Fibroblast of lung (primary cell): ENCODE measurements around the gene KREMEN1. TPM values are rescaled to one million over a fixed set of nuclear protein-coding genes. Genes with fewer than 3 reads are reported as not detected.

Experiments
- DNase-seq, 2 donors: peaks; one replicate each; pipeline versions ENCODE4 v3.0.0 to v3.0.0-alpha.2; 2010; ENCODE audit warnings: low read depth in 2 of 2
- H2AFZ ChIP-seq: 2 replicates; pipeline ENCODE4 v1.5.1; 2012; ENCODE audit warnings: low read length, control low read depth, inconsistent platforms
- H3K27ac ChIP-seq: 2 replicates; pipeline ENCODE4 v1.5.1; 2011; ENCODE audit warnings: low read length, control low read depth; ENCODE audit not compliant: insufficient read depth
- H3K27me3 ChIP-seq: 2 replicates; pipeline ENCODE4 v1.5.1; 2011; ENCODE audit warnings: mild to moderate bottlenecking, low read length; ENCODE audit not compliant: control insufficient read depth, insufficient read depth
- H3K36me3 ChIP-seq: 2 replicates; pipeline ENCODE4 v1.5.1; 2011; ENCODE audit warnings: low read length; ENCODE audit not compliant: control insufficient read depth, insufficient read depth
- H3K4me1 ChIP-seq: 2 replicates; pipeline ENCODE4 v1.5.1; 2011; ENCODE audit warnings: low read length; ENCODE audit not compliant: control insufficient read depth, insufficient read depth; ENCODE audit errors: extremely low read depth
- H3K4me2 ChIP-seq: 2 replicates; pipeline ENCODE4 v1.5.1; 2011; ENCODE audit warnings: low read length, control low read depth; ENCODE audit not compliant: insufficient read depth; ENCODE audit errors: extremely low read depth
- H3K4me3 ChIP-seq, 4 experiments: fragments of 200-600 bp in 1 of 4; sonication (generic) in 1 of 4; replicated peaks in 1 of 4; 2 replicates each; pipeline ENCODE4 v1.5.1; 2011 to 2016; ENCODE audit warnings: low read length in 4 of 4, low read depth in 3 of 4, mild to moderate bottlenecking in 3 of 4, control low read depth in 2 of 4, inconsistent platforms in 1 of 4, mixed read lengths in 1 of 4; ENCODE audit not compliant: insufficient read depth in 1 of 4; ENCODE audit errors: control extremely low read depth in 1 of 4
- H3K79me2 ChIP-seq: 2 replicates; pipeline ENCODE4 v1.5.1; 2012; ENCODE audit warnings: mild to moderate bottlenecking, low read length, inconsistent platforms; ENCODE audit not compliant: control insufficient read depth, insufficient read depth
- H3K9ac ChIP-seq: 2 replicates; pipeline ENCODE4 v1.5.1; 2011; ENCODE audit warnings: mild to moderate bottlenecking, low read length, control low read depth; ENCODE audit not compliant: insufficient read depth
- H3K9me3 ChIP-seq: 2 replicates; pipeline ENCODE4 v1.5.1; 2012; ENCODE audit warnings: low read depth, low read length; ENCODE audit not compliant: control insufficient read depth, insufficient read depth
- H4K20me1 ChIP-seq: 2 replicates; pipeline ENCODE4 v1.5.1; 2011; ENCODE audit warnings: low read length; ENCODE audit not compliant: control insufficient read depth, insufficient read depth; ENCODE audit errors: extremely low read depth
- EZH2 ChIP-seq: IDR thresholded peaks from 2 replicates; pipeline ENCODE4 v1.5.1; 2012; ENCODE audit warnings: low read length, control low read depth, mild to moderate bottlenecking; ENCODE audit errors: missing control alignments
- polyA plus RNA-seq, 2 donors: library from polyadenylated mRNA; depleted of rRNA in 1 of 2; stranded (reverse) in 1 of 2; unstranded in 1 of 2; fragments of >200 nt; gene quantifications; 2 replicates each; pipeline ENCODE4 v1.2.1, GENCODE V29; 2011 to 2012; ENCODE audit warnings: missing spikeins in 1 of 2
- total RNA-seq: library from RNA; depleted of rRNA; stranded (reverse); fragments of >200 nt; gene quantifications from 2 replicates; pipeline ENCODE4 v1.2.1, GENCODE V29; 2014
- TF ChIP-seq, protein P1 (sequence below), 2 donors: IDR thresholded peaks in 1 of 2; conservative IDR thresholded peaks in 1 of 2; 1 replicate in 1 of 2; 2 replicates in 1 of 2; pipeline ENCODE4 v1.5.1; 2011 to 2012; ENCODE audit warnings: low read length in 2 of 2, control low read depth in 1 of 2, inconsistent platforms in 1 of 2, low read depth in 1 of 2, mild to moderate bottlenecking in 1 of 2

KREMEN1 gene
- total and polyA plus RNA-seq, 2 donors (not counting 1 experiment from before 2014, with no cell fraction given) = 7.0 to 12.9 TPM

DNA sequence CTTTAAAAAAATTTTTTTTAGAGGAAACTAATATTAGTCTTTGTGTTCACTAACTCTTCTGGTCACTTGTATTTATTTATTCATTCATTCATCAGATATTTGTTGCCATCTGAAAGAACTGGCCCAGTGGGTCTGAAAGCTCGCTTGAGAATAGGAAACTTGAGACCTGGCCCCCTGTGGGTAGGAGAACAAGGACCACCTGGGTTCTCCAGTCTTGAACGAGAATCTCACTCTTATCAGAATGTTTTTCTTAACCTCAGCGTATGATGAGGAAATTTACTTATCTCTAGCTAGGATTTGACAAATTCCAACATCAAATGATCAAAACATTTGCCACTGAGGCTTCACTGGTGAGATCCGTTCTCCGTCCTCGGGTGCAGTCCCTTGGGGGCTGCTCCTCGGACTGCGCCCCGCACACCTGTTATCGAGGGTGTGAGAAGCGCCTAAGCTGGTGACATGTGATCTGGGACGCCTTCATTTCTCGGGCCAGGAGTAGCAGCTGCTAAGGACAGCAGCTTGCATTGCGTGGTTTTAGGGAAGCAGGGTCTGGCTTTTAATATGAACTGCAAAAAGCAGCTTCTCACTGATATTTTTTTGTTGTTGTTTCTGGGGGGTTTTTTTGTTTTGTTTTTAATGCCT, 17.5 kb upstream of the KREMEN1 start:
- no peak overlapping the region for H3K4me2 ChIP-seq
- no peak overlapping the region for H3K27ac ChIP-seq
- no peaks in the 10 kb centered on the region for H4K20me1 ChIP-seq
- no peak for TF ChIP-seq EZH2
- TF ChIP-seq, protein P1, sequence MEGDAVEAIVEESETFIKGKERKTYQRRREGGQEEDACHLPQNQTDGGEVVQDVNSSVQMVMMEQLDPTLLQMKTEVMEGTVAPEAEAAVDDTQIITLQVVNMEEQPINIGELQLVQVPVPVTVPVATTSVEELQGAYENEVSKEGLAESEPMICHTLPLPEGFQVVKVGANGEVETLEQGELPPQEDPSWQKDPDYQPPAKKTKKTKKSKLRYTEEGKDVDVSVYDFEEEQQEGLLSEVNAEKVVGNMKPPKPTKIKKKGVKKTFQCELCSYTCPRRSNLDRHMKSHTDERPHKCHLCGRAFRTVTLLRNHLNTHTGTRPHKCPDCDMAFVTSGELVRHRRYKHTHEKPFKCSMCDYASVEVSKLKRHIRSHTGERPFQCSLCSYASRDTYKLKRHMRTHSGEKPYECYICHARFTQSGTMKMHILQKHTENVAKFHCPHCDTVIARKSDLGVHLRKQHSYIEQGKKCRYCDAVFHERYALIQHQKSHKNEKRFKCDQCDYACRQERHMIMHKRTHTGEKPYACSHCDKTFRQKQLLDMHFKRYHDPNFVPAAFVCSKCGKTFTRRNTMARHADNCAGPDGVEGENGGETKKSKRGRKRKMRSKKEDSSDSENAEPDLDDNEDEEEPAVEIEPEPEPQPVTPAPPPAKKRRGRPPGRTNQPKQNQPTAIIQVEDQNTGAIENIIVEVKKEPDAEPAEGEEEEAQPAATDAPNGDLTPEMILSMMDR (conservative IDR thresholded peaks at IDR 0.05 in 1 of 2, IDR thresholded peaks at IDR 0.05 in 1 of 2; ENCODE audit: low read depth in 1 of 2, low read length in 2 of 2) = no peak
- no peak for DNase-seq
- no peak overlapping the region for H2AFZ ChIP-seq
- H3K27me3 ChIP-seq = no peaks in the 10 kb centered on the region
- H3K36me3 ChIP-seq = no peaks in the 10 kb centered on the region
- no peaks in the 10 kb centered on the region for H3K79me2 ChIP-seq
- no peak overlapping the region for H3K9ac ChIP-seq
- no peak overlapping the region for H3K4me3 ChIP-seq
- no peaks in the 10 kb centered on the region for H3K4me1 ChIP-seq
- no peaks in the 10 kb centered on the region for H3K9me3 ChIP-seq

DNA sequence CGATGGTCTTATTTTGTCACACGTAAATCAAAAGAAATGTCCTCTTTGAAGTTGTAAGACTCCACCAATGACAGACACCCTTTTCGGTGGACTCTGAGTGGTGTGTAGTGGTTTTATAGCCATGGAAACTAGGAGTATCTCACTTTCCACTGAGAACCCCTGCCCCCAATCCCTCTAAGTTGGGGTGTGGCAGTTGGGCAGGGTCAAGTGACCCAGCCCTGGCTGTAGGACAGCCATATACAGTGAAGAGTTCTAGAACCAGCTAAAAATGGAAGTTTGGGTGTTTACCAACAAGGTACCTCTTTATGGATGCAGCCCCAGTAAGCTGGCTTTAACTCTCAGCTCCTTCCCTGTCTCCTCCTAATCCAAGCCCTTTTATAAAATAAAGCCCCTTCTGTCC, 16.4 kb upstream of the KREMEN1 start:
- no peaks in the 10 kb centered on the region for H3K79me2 ChIP-seq
- TF ChIP-seq EZH2 = no peak
- TF ChIP-seq, protein P1 (conservative IDR thresholded peaks at IDR 0.05 in 1 of 2, IDR thresholded peaks at IDR 0.05 in 1 of 2; ENCODE audit: low read depth in 1 of 2, low read length in 2 of 2) = no peak
- no peaks in the 10 kb centered on the region for H3K9me3 ChIP-seq
- H3K4me3 ChIP-seq = no peak overlapping the region
- no peaks in the 10 kb centered on the region for H3K36me3 ChIP-seq
- DNase-seq = no peak
- no peaks in the 10 kb centered on the region for H3K27me3 ChIP-seq
- H3K4me1 ChIP-seq = no peaks in the 10 kb centered on the region
- H3K4me2 ChIP-seq = no peak overlapping the region
- no peak overlapping the region for H3K9ac ChIP-seq
- H3K27ac ChIP-seq = no peak overlapping the region
- H2AFZ ChIP-seq = no peak overlapping the region
- H4K20me1 ChIP-seq = no peaks in the 10 kb centered on the region

DNA sequence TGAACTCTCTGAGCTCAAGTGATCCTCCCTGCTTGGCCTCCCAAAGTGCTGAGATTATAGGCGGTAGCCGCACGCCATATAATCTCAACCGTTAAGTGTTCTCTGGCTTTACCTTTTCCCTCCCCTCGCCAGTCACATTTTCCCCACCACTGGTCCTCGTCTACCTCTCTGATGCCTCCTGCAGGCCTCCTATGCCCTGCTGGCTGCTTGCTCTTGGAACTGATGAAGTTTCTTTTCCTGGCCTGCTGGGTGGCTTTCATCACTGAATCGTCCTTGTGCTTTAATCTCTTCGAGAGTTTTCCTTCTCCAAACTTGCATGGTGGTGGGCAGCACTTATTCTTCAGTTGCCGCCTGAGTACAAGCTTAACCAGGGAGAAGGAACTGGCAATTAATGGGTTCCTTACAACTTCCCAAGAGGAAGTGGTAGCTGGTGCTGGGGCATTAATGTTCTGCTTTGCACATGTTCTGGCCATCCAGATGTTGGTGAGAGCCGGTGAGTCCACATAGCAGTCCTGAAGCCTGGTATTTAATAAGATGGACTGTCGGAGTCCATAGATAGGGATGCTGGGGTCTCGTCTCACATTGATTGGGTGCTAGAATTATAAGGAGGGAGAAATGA, 12.5 kb upstream of the KREMEN1 start:
- no peaks in the 10 kb centered on the region for H3K36me3 ChIP-seq
- H3K4me2 ChIP-seq = no peak overlapping the region
- no peaks in the 10 kb centered on the region for H3K79me2 ChIP-seq
- TF ChIP-seq EZH2 = no peak
- TF ChIP-seq, protein P1 (conservative IDR thresholded peaks at IDR 0.05 in 1 of 2, IDR thresholded peaks at IDR 0.05 in 1 of 2; ENCODE audit: low read depth in 1 of 2, low read length in 2 of 2) = peak in 1 of 2 donors; percentile 1
- no peaks in the 10 kb centered on the region for H3K27me3 ChIP-seq
- H3K4me3 ChIP-seq = no peak overlapping the region
- H3K9me3 ChIP-seq = no peaks in the 10 kb centered on the region
- H4K20me1 ChIP-seq = no peaks in the 10 kb centered on the region
- no peak overlapping the region for H3K27ac ChIP-seq
- H2AFZ ChIP-seq = no peak overlapping the region
- no peak overlapping the region for H3K9ac ChIP-seq
- no peaks in the 10 kb centered on the region for H3K4me1 ChIP-seq
- DNase-seq = no peak
